Measurements from ENCODE around the gene TGFBR3.

The TGFBR3 gene

GRCh38 chr1:91864017-91864700 is 21.8 kb downstream of the TGFBR3 start (continued):
- TF ChIP-seq SP7 (tag by site-specific recombination; IDR thresholded peaks at IDR 0.05) (peak; percentile 61), PRDM6 (tag by site-specific recombination; IDR thresholded peaks at IDR 0.05) (peak; percentile 99), ZNF791 (tag by site-specific recombination; IDR thresholded peaks at IDR 0.05) (no peak), ZNF16 (tag by site-specific recombination; IDR thresholded peaks at IDR 0.05; ENCODE audit: low read depth) (no peak), ZNF501 (tag by site-specific recombination; IDR thresholded peaks at IDR 0.05) (no peak), FEZF1 (tag by site-specific recombination; IDR thresholded peaks at IDR 0.05) (peak; percentile 95), ZNF394 (tag by site-specific recombination; IDR thresholded peaks at IDR 0.05; ENCODE audit: borderline replicate concordance) (peak; percentile 52; the same call in 1 of the 2 replicates), PRDM1 (tag by site-specific recombination; IDR thresholded peaks at IDR 0.05) (0 out of 2 replicates have a peak, but pooled peaks have one; percentile 37), GLIS1 (tag by site-specific recombination; IDR thresholded peaks at IDR 0.05) (peak; percentile 58)
- TF ChIP-seq, protein P1, sequence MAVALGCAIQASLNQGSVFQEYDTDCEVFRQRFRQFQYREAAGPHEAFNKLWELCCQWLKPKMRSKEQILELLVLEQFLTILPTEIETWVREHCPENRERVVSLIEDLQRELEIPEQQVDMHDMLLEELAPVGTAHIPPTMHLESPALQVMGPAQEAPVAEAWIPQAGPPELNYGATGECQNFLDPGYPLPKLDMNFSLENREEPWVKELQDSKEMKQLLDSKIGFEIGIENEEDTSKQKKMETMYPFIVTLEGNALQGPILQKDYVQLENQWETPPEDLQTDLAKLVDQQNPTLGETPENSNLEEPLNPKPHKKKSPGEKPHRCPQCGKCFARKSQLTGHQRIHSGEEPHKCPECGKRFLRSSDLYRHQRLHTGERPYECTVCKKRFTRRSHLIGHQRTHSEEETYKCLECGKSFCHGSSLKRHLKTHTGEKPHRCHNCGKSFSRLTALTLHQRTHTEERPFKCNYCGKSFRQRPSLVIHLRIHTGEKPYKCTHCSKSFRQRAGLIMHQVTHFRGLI (tag by site-specific recombination; IDR thresholded peaks at IDR 0.05): no peak; the same call in 1 of the 2 replicates
- TF ChIP-seq, protein P2, sequence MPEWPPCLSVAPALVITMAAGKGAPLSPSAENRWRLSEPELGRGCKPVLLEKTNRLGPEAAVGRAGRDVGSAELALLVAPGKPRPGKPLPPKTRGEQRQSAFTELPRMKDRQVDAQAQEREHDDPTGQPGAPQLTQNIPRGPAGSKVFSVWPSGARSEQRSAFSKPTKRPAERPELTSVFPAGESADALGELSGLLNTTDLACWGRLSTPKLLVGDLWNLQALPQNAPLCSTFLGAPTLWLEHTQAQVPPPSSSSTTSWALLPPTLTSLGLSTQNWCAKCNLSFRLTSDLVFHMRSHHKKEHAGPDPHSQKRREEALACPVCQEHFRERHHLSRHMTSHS (tag by site-specific recombination; IDR thresholded peaks at IDR 0.05): no peak
- TF ChIP-seq, protein P3, sequence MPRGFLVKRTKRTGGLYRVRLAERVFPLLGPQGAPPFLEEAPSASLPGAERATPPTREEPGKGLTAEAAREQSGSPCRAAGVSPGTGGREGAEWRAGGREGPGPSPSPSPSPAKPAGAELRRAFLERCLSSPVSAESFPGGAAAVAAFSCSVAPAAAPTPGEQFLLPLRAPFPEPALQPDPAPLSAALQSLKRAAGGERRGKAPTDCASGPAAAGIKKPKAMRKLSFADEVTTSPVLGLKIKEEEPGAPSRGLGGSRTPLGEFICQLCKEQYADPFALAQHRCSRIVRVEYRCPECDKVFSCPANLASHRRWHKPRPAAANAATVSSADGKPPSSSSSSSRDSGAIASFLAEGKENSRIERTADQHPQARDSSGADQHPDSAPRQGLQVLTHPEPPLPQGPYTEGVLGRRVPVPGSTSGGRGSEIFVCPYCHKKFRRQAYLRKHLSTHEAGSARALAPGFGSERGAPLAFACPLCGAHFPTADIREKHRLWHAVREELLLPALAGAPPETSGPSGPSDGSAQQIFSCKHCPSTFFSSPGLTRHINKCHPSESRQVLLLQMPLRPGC (tag by site-specific recombination; IDR thresholded peaks at IDR 0.05): peak; percentile 73; the same call in 1 of the 2 replicates

DNA sequence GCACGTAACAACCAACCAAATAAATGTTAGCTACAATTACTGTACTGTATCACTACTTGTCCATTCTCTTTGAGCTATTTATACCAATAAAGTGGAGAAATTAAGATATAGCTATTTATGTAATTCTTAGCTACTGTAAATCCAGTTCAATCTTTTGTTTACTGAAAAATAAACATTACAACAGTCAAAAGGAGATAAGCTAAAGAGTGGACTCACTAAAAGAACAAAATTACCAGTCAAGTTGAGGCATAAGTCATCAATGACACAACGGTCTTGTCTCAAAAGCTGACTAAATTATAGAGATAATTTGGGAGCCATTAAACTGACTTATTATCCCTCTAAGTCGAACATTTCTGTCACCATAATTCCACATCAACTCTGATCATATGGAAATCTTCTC is 22.5 kb downstream of the TGFBR3 start:
- Histone ChIP-seq H3K27ac (ENCODE audit: extremely low read depth, low read depth, low read length) (peak overlapping the region; percentile 83), H3K9me3 (ENCODE audit: control insufficient read depth, insufficient read depth, low read depth, low read length) (no peaks in the 10 kb centered on the region), H3K4me3 (ENCODE audit: low read depth, low read length) (no peak overlapping the region), H3K36me3 (ENCODE audit: control insufficient read depth in 2 of 2, insufficient read depth in 1 of 2, low read length in 2 of 2) (no peaks in the 10 kb centered on the region; a peak in 1 of 3 replicates), H3K4me1 (ENCODE audit: control insufficient read depth, insufficient read depth, low read length) (peaks cover 16% of the 10 kb centered on the region)
- POLR2A ChIA-PET: interaction anchor here (0.7 to 1.6 kb wide), 2 partner anchors 12 to 72 kb away, joined by 4 read pairs; no protein-coding TSS in a partner anchor
- CTCF ChIA-PET: interaction anchor here (1.1 kb wide), 1 partner anchor 20 kb away, joined by 4 read pairs; no protein-coding TSS in a partner anchor
- TF ChIP-seq ZNF629 (tag by site-specific recombination; IDR thresholded peaks at IDR 0.05): no peak; the same call in 1 of the 2 replicates
- TF ChIP-seq ZNF433 (tag by site-specific recombination; IDR thresholded peaks at IDR 0.05; ENCODE audit: low read depth): no peak
- TF ChIP-seq ZFP3 (tag by site-specific recombination; IDR thresholded peaks at IDR 0.05; ENCODE audit: low read depth): no peak
- TF ChIP-seq, protein P4, sequence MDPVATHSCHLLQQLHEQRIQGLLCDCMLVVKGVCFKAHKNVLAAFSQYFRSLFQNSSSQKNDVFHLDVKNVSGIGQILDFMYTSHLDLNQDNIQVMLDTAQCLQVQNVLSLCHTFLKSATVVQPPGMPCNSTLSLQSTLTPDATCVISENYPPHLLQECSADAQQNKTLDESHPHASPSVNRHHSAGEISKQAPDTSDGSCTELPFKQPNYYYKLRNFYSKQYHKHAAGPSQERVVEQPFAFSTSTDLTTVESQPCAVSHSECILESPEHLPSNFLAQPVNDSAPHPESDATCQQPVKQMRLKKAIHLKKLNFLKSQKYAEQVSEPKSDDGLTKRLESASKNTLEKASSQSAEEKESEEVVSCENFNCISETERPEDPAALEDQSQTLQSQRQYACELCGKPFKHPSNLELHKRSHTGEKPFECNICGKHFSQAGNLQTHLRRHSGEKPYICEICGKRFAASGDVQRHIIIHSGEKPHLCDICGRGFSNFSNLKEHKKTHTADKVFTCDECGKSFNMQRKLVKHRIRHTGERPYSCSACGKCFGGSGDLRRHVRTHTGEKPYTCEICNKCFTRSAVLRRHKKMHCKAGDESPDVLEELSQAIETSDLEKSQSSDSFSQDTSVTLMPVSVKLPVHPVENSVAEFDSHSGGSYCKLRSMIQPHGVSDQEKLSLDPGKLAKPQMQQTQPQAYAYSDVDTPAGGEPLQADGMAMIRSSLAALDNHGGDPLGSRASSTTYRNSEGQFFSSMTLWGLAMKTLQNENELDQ (tag by site-specific recombination; IDR thresholded peaks at IDR 0.05; ENCODE audit: low read depth): no peak
- TF ChIP-seq ZNF501 (tag by site-specific recombination; IDR thresholded peaks at IDR 0.05): no peak
- no peak for TF ChIP-seq ZNF768 (tag by site-specific recombination; IDR thresholded peaks at IDR 0.05)
- TF ChIP-seq EGR2 (tag by site-specific recombination; IDR thresholded peaks at IDR 0.05; ENCODE audit: low read depth): no peak
- TF ChIP-seq, protein P5, sequence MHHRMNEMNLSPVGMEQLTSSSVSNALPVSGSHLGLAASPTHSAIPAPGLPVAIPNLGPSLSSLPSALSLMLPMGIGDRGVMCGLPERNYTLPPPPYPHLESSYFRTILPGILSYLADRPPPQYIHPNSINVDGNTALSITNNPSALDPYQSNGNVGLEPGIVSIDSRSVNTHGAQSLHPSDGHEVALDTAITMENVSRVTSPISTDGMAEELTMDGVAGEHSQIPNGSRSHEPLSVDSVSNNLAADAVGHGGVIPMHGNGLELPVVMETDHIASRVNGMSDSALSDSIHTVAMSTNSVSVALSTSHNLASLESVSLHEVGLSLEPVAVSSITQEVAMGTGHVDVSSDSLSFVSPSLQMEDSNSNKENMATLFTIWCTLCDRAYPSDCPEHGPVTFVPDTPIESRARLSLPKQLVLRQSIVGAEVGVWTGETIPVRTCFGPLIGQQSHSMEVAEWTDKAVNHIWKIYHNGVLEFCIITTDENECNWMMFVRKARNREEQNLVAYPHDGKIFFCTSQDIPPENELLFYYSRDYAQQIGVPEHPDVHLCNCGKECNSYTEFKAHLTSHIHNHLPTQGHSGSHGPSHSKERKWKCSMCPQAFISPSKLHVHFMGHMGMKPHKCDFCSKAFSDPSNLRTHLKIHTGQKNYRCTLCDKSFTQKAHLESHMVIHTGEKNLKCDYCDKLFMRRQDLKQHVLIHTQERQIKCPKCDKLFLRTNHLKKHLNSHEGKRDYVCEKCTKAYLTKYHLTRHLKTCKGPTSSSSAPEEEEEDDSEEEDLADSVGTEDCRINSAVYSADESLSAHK (tag by site-specific recombination; IDR thresholded peaks at IDR 0.05): no peak
- TF ChIP-seq ZEB2 (tag by site-specific recombination; IDR thresholded peaks at IDR 0.05): peak; percentile 53
- TF ChIP-seq ZNF658 (tag by site-specific recombination; IDR thresholded peaks at IDR 0.05): no peak
- no peak for TF ChIP-seq ZNF266 (tag by site-specific recombination; IDR thresholded peaks at IDR 0.05; ENCODE audit: low read depth)
